NCI-H2107 (cell line): ENCODE data around the gene APOL2.
"Not testable (repeated sequence)": the region's sequence is repeated elsewhere in the genome, so short reads cannot be mapped to it uniquely, and the experiment has no call there.

Source experiments
- DNase-seq: peaks from one replicate; lab custom pipeline; 2025; lab: John Stamatoyannopoulos, UW

APOL2 gene

GRCh38 chr22:36239401-36240171 lies at the start of gene APOL2:
TSS of gene APOL2 (minus strand) at chr22:36239527. CDS start at chr22:36233162, 6,365 bp downstream.
- DNase-seq, result peak; percentile 66

- DNase-seq, result no peak
These were observed 49.5 kb upstream of the APOL2 start for GRCh38 chr22:36288571-36289405.

GRCh38 chr22:36287881-36288515 lies 48.7 kb upstream of the APOL2 start:
- no peak for DNase-seq

- DNase-seq, result peak; percentile 38
These were observed 47.0 kb upstream of the APOL2 start for GRCh38 chr22:36286096-36286957.

GRCh38 chr22:36285545-36285944 lies 46.2 kb upstream of the APOL2 start:
- DNase-seq, result no peak

- no peak for DNase-seq
These were observed 45.7 kb upstream of the APOL2 start for GRCh38 chr22:36285017-36285416.

GRCh38 chr22:36284171-36284571 lies 44.8 kb upstream of the APOL2 start:
- DNase-seq, result no peak

GRCh38 chr22:36282328-36282831 lies 43.1 kb upstream of the APOL2 start:
- no peak for DNase-seq

GRCh38 chr22:36281781-36282327 lies 42.5 kb upstream of the APOL2 start:
- no peak for DNase-seq

GRCh38 chr22:36280379-36280778 lies 41.1 kb upstream of the APOL2 start:
- DNase-seq, result no peak

GRCh38 chr22:36279219-36279666 lies 39.9 kb upstream of the APOL2 start:
- DNase-seq, result no peak

- DNase-seq, result no peak
These were observed 38.4 kb upstream of the APOL2 start for GRCh38 chr22:36277482-36278291.

GRCh38 chr22:36274531-36274930 lies 35.2 kb upstream of the APOL2 start:
- DNase-seq, result no peak

- DNase-seq, result not testable (repeated sequence)
These were observed 32.6 kb upstream of the APOL2 start for GRCh38 chr22:36271951-36272350.

GRCh38 chr22:36271231-36271630 lies 31.9 kb upstream of the APOL2 start:
- not testable (repeated sequence) for DNase-seq

- no peak for DNase-seq
These were observed 28.7 kb upstream of the APOL2 start for GRCh38 chr22:36267896-36268485.

- DNase-seq, result no peak
These were observed 27.7 kb upstream of the APOL2 start for GRCh38 chr22:36267058-36267457.

GRCh38 chr22:36263886-36264664 lies 24.7 kb upstream of the APOL2 start:
- DNase-seq, result not testable (repeated sequence)

GRCh38 chr22:36263216-36263673 lies 23.9 kb upstream of the APOL2 start:
- DNase-seq, result not testable (repeated sequence)
